ENCODE data around the gene TMSB4X. TPM values are rescaled to one million over a fixed set of nuclear protein-coding genes. Genes with fewer than 3 reads are reported as not detected.

Gene TMSB4X
- total RNA-seq, 1 experiment from 2014 or later, result 2,595 TPM

- TF ChIP-seq AR (CRISPR knock-in tag; IDR thresholded peaks at IDR 0.05) (no peak), FOXP1 (CRISPR knock-in tag; IDR thresholded peaks at IDR 0.05; ENCODE audit: borderline replicate concordance) (no peak), MYBL2 (CRISPR knock-in tag; IDR thresholded peaks at IDR 0.05) (no peak), ESRRA (CRISPR knock-in tag; IDR thresholded peaks at IDR 0.05; ENCODE audit: borderline replicate concordance) (no peak), ZBTB43 (CRISPR knock-in tag; IDR thresholded peaks at IDR 0.05) (no peak), CBFB (CRISPR knock-in tag; IDR thresholded peaks at IDR 0.05; ENCODE audit: low read depth) (no peak), TCF7 (CRISPR knock-in tag; IDR thresholded peaks at IDR 0.05; ENCODE audit: low read depth) (no peak), ZNF263 (CRISPR knock-in tag; IDR thresholded peaks at IDR 0.05; ENCODE audit: low read depth) (no peak), ZNF671 (CRISPR knock-in tag; IDR thresholded peaks at IDR 0.05) (no peak), TEAD4 (CRISPR knock-in tag; IDR thresholded peaks at IDR 0.05) (no peak)
These were observed 23.3 kb upstream of the TMSB4X start (continued) for GRCh38 chrX:12951595-12951975.

- H3K4me1 Mint-ChIP-seq, result peaks cover 13% of the 10 kb centered on the region
These were observed 21.5 kb upstream of the TMSB4X start for GRCh38 chrX:12953420-12953819.

More at GRCh38 chrX:12953420-12953819, 21.5 kb upstream of the TMSB4X start:
- Mint-ChIP-seq H3K36me3 (no peaks in the 10 kb centered on the region), H3K27ac (no peak overlapping the region), H3K4me3 (no peak overlapping the region), H3K9me3 (peaks cover 4% of the 10 kb centered on the region; the same call in 1 of the 2 replicates), H3K27me3 (ENCODE audit: low read depth) (no peaks in the 10 kb centered on the region)
- ChIA-PET CTCF (interaction anchor here (0.6 to 1.0 kb wide), 2 partner anchors 319 to 554 kb away, joined by 3 to 5 read pairs; no protein-coding TSS in a partner anchor), POLR2A (no interaction called here)
- ATAC-seq (no peak), DNase-seq (ENCODE audit: low spot score) (no peak)
- TF ChIP-seq STAT6 (CRISPR knock-in tag; conservative IDR thresholded peaks at IDR 0.05; ENCODE audit: low read depth) (no peak), ZNF219 (CRISPR knock-in tag; IDR thresholded peaks at IDR 0.05; ENCODE audit: borderline replicate concordance) (no peak), GABPB1 (CRISPR knock-in tag; IDR thresholded peaks at IDR 0.05) (no peak), ZBTB43 (CRISPR knock-in tag; IDR thresholded peaks at IDR 0.05) (no peak), KAT7 (CRISPR knock-in tag; IDR thresholded peaks at IDR 0.05; ENCODE audit: borderline replicate concordance) (no peak), ZNF138 (CRISPR knock-in tag; conservative IDR thresholded peaks at IDR 0.05) (no peak), HMGA2 (CRISPR knock-in tag; IDR thresholded peaks at IDR 0.05) (no peak), CREB1 (CRISPR knock-in tag; IDR thresholded peaks at IDR 0.05) (no peak), MLX (CRISPR knock-in tag; IDR thresholded peaks at IDR 0.05) (no peak), ZNF232 (CRISPR knock-in tag; IDR thresholded peaks at IDR 0.05) (no peak), ZNF425 (CRISPR knock-in tag; conservative IDR thresholded peaks at IDR 0.05) (no peak)
